ENCODE measurements around the gene HRC.

DNA sequence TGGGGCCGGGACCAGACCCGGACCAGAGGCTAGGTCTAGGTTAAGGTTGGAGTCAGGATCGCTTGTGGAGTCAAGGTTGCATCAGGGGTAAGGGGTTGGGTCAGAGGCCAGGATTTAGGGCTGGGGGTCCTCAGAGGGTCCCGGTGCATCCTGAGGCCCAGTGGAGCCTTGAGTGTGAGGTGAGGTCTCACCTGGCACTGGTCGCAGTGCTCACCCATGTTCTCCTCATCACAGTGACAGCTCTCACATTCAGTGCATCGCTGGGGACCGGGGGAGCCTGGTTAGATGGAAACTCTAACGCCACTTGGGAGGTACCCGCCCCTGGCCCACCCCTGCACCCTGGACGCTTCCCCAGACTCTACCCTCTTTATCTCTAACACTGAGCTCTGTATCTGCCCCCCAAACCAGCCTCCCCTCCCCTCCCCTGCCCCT lies 3.1 kb downstream of the HRC start:
- TF ChIP-seq, protein P1, sequence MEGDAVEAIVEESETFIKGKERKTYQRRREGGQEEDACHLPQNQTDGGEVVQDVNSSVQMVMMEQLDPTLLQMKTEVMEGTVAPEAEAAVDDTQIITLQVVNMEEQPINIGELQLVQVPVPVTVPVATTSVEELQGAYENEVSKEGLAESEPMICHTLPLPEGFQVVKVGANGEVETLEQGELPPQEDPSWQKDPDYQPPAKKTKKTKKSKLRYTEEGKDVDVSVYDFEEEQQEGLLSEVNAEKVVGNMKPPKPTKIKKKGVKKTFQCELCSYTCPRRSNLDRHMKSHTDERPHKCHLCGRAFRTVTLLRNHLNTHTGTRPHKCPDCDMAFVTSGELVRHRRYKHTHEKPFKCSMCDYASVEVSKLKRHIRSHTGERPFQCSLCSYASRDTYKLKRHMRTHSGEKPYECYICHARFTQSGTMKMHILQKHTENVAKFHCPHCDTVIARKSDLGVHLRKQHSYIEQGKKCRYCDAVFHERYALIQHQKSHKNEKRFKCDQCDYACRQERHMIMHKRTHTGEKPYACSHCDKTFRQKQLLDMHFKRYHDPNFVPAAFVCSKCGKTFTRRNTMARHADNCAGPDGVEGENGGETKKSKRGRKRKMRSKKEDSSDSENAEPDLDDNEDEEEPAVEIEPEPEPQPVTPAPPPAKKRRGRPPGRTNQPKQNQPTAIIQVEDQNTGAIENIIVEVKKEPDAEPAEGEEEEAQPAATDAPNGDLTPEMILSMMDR (IDR thresholded peaks at IDR 0.05), result no peak
- no peak for TF ChIP-seq POLR2A (IDR thresholded peaks at IDR 0.05)
